OCI-LY7 (cell line): ENCODE measurements around the gene KCTD2.

Source experiments
- CTCF ChIP-seq: fragments of 200-600 bp; sonication (generic); conservative IDR thresholded peaks from 2 replicates; pipeline ENCODE4 v1.5.1; 2014; ENCODE audit warnings: mild to moderate bottlenecking, antibody characterized with exemption, low read length, moderate library complexity, mixed read lengths
- EZH2phosphoT487 ChIP-seq: fragments of 200-600 bp; sonication (generic); IDR thresholded peaks from 2 replicates; pipeline ENCODE4 v1.6.1; 2018; ENCODE audit warnings: low read depth, borderline replicate concordance, mild to moderate bottlenecking, mixed run types, antibody characterized with exemption, low read length, moderate library complexity, mixed read lengths

GRCh38 chr17:75048249-75048878, 1.3 kb downstream of the KCTD2 start:
- TF ChIP-seq CTCF (no peak), EZH2phosphoT487 (no peak)
